Activated CD4-positive, alpha-beta T cell treated with anti-CD3 and anti-CD28 coated beads, Interleukin-2, amount 10 ng/mL, durations not matched to agents 24 days and 14 days (primary cell): ENCODE data around the gene CLPTM1L. TPM values are rescaled to one million over a fixed set of nuclear protein-coding genes. Genes with fewer than 3 reads are reported as not detected.
"Not testable (repeated sequence)": the region's sequence is repeated elsewhere in the genome, so short reads cannot be mapped to it uniquely, and the experiment has no call there.

Source experiments
- DNase-seq: peaks from one replicate; pipeline ENCODE4 v3.0.0; 2022
- H3K27ac Mint-ChIP-seq: one replicate; pipeline ENCODE4 v1.8.0; 2022; ENCODE audit warnings: mild to moderate bottlenecking, mixed read lengths
- H3K27me3 Mint-ChIP-seq: one replicate; pipeline ENCODE4 v1.8.0; 2022; ENCODE audit warnings: mixed read lengths
- H3K36me3 Mint-ChIP-seq: one replicate; pipeline ENCODE4 v1.8.0; 2022; ENCODE audit warnings: low read depth, mild to moderate bottlenecking, mixed read lengths
- H3K4me1 Mint-ChIP-seq: one replicate; pipeline ENCODE4 v1.8.0; 2021; ENCODE audit warnings: mixed read lengths
- H3K4me3 Mint-ChIP-seq: one replicate; pipeline ENCODE4 v1.8.0; 2022; ENCODE audit warnings: mild to moderate bottlenecking, moderate library complexity, mixed read lengths
- H3K9me3 Mint-ChIP-seq: one replicate; pipeline ENCODE4 v1.8.0; 2021; ENCODE audit warnings: mixed read lengths
- intact Hi-C: fragments of 100-400 bp; cut with micrococcal nuclease; formaldehyde crosslinking; loops from one replicate; pipeline ENCODE4 v1.15.1; 2023
- total RNA-seq: library from RNA; stranded (reverse); gene quantifications from 2 replicates; pipeline ENCODE4 v1.2.3, GENCODE V29; 2022

CLPTM1L gene
- total RNA-seq, 1 donor from 2014 or later, result 114 TPM

DNA sequence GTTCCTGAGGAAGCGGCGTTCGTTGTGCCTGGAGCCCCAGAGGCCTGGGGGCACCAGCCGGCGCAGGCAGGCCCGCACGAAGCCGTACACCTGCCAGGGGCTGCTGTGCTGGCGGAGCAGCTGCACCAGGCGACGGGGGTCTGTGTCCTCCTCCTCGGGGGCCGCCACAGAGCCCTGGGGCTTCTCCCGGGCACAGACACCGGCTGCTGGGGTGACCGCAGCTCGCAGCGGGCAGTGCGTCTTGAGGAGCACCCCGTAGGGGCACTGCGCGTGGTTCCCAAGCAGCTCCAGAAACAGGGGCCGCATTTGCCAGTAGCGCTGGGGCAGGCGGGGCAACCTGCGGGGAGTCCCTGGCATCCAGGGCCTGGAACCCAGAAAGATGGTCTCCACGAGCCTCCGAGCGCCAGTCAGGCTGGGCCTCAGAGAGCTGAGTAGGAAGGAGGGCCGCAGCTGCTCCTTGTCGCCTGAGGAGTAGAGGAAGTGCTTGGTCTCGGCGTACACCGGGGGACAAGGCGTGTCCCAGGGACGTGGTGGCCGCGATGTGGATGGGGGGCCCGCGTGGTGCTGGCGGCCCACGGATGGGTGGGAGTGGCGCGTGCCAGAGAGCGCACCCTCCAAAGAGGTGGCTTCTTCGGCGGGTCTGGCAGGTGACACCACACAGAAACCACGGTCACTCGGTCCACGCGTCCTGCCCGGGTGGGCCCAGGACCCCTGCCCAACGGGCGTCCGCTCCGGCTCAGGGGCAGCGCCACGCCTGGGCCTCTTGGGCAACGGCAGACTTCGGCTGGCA lies 51.3 kb downstream of the CLPTM1L start:
- H3K9me3 Mint-ChIP-seq, result peaks cover 1% of the 10 kb centered on the region
- peaks cover 2% of the 10 kb centered on the region for H3K36me3 Mint-ChIP-seq
- peak overlapping the region; percentile 48 for H3K27ac Mint-ChIP-seq
- peaks cover 6% of the 10 kb centered on the region for H3K27me3 Mint-ChIP-seq
- peak overlapping the region; percentile 60 for H3K4me3 Mint-ChIP-seq
- H3K4me1 Mint-ChIP-seq, result peaks cover 2% of the 10 kb centered on the region
- no peak for DNase-seq
- intact Hi-C loops, result no loop called here

DNA sequence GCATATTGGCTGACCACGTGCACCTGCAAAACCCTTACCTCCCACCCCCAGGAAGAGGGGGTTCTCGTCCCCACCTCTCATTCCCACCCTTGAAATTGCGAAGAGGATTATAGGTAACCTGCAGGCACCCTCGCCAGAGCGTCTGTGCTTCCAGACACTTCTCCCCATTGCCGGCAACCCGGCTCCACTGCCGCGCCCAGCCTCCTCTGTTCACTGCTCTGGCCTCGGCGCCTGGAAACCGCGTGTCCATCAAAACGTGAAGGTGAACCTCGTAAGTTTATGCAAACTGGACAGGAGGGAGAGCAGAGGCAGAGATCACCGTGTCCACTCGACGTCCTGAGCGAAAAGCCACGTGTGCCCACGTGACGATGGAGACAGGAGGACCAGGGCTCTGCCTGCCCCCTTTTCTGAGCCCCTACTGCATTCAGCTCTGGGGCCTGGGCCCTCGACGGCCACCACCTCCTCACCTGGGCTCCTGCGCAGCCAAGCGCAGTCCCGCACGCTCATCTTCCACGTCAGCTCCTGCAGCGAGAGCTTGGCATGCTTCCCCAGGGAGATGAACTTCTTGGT lies 52.0 kb downstream of the CLPTM1L start:
- H3K4me1 Mint-ChIP-seq, result peaks cover 2% of the 10 kb centered on the region
- peaks cover 6% of the 10 kb centered on the region for H3K27me3 Mint-ChIP-seq
- H3K4me3 Mint-ChIP-seq, result no peak overlapping the region
- no peak overlapping the region for H3K27ac Mint-ChIP-seq
- no peak for DNase-seq
- intact Hi-C loops, result no loop called here
- H3K36me3 Mint-ChIP-seq, result peaks cover 9% of the 10 kb centered on the region
- peaks cover 8% of the 10 kb centered on the region for H3K9me3 Mint-ChIP-seq

DNA sequence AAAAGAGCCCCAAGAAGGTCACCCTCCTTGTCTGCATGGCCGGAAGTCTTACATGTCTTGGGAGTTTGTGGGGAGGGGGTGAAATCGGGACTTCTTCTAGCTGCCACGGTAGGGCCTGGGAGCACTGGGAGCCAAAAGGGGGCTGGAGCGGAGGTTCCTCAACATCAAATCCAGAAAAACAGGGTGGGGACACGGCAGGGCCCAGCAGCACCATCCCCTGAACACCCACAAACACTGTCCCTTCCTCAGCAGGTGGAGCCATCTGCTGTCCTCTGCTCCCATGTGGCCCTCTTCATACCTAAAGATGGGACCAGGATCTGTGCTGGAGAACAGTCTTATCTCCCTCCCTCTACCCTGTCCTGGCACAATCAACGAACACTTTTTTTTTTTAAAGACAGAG lies 52.8 kb downstream of the CLPTM1L start:
- H3K27ac Mint-ChIP-seq, result no peak overlapping the region
- intact Hi-C loops, result no loop called here
- peaks cover 10% of the 10 kb centered on the region for H3K36me3 Mint-ChIP-seq
- DNase-seq, result no peak
- H3K9me3 Mint-ChIP-seq, result peaks cover 8% of the 10 kb centered on the region
- peaks cover 2% of the 10 kb centered on the region for H3K4me1 Mint-ChIP-seq
- H3K4me3 Mint-ChIP-seq, result no peak overlapping the region
- peaks cover 6% of the 10 kb centered on the region for H3K27me3 Mint-ChIP-seq

DNA sequence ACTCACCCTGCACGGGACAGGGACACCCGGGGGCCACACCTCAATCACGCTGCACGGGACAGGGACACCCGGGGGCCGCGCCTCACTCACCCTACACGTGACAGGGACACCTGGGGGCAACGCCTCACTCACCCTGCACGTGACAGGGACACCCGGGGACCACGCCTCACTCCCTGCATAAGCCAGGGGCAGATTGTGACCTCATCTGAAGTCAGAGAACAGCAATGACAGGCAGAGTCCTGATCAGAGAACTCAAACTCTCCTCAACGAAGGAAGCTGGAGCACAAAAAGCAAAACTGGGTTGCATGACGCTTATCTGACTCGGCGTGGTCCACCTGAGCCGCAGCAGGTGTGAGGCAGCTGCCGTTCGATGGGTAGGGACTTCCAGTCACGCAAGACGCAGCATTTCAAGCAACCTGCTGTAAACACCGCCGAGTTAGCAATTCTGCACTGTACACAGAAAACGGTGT lies 53.3 kb downstream of the CLPTM1L start:
- Mint-ChIP-seq H3K4me3 (no peak overlapping the region), H3K4me1 (peaks cover 2% of the 10 kb centered on the region)
- intact Hi-C loops, result no loop called here

DNA sequence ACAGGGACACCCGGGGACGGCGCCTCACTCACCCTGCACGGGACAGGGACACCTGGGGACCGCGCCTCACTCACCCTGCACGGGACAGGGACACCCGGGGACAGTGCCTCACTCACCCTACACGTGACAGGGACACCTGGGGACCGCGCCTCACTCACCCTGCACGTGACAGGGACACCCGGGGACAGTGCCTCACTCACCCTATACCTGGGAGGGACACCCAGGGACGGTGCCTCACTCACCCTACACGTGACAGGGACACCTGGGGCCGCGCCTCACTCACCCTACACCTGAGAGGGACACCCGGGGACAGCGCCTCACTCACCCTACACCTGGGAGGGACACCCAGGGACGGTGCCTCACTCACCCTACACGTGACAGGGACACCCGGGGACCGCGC lies 53.9 kb downstream of the CLPTM1L start:
- H3K9me3 Mint-ChIP-seq, H3K4me1 Mint-ChIP-seq, DNase-seq, H3K4me3 Mint-ChIP-seq, H3K27ac Mint-ChIP-seq, intact Hi-C loops, H3K27me3 Mint-ChIP-seq: not testable (repeated sequence)
- peaks cover 13% of the 10 kb centered on the region for H3K36me3 Mint-ChIP-seq

More for the DNA sequence above, 53.3 kb downstream of the CLPTM1L start:
- H3K9me3 Mint-ChIP-seq, result peaks cover 8% of the 10 kb centered on the region
- H3K27me3 Mint-ChIP-seq, result peaks cover 6% of the 10 kb centered on the region
- no peak overlapping the region for H3K27ac Mint-ChIP-seq
- no peak for DNase-seq
- H3K36me3 Mint-ChIP-seq, result peaks cover 10% of the 10 kb centered on the region

DNA sequence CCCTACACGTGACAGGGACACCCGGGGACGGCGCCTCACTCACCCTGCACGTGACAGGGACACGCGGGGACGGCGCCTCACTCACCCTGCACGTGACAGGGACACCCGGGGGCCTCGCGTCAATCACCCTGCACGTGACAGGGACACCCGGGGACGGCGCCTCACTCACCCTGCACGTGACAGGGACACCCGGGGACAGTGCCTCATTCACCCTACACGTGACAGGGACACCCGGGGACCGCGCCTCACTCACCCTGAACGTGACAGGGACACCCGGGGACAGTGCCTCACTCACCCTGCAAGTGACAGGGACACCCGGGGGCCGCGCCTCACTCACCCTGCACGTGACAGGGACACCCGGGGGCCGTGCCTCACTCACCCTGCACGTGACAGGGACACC lies 55.3 kb downstream of the CLPTM1L start:
- H3K36me3 Mint-ChIP-seq, result peaks cover 13% of the 10 kb centered on the region
- DNase-seq, H3K27ac Mint-ChIP-seq, H3K4me1 Mint-ChIP-seq, intact Hi-C loops, H3K27me3 Mint-ChIP-seq, H3K9me3 Mint-ChIP-seq, H3K4me3 Mint-ChIP-seq: not testable (repeated sequence)

DNA sequence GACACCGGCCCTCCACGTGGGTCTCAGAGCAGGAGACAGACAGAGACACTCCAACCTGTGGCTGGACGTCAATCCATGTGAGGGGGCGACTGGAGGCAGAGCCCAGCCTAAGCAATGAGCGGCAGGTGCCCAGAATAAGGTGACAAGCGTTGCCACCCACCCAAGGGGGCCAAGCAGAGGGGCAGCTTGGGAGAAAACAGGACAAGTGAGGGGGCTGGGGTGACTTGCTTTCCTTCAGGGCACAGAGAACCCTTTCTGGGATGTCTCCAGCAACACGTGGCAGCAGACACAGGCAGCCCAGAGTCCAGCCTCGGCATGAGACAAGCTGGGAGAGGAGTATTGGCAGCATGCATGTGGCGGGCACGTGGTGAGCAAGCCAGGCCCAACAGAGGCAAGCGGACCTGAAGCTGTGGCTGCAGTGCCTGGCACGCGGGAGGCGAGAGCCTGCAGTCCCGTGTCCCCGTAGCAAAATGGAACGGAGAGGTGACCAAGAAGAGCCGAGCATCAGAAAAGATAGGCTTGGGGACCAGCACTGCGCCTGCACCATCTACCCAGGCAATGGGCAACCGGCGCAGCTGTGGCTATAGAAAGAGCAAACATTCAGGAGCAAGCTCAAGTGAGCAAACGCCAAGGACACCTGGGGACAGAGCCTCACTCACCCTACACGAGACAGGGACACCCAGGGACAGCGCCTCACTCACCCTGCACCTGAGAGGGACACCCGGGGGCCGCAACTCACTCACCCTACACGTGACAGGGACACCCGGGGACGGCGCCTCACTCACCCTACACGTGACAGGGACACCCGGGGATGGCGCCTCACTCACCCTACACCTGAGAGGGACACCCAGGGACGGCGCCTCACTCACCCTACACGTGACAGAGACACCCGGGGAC lies 56.2 kb downstream of the CLPTM1L start:
- no peak overlapping the region for H3K27ac Mint-ChIP-seq

DNA sequence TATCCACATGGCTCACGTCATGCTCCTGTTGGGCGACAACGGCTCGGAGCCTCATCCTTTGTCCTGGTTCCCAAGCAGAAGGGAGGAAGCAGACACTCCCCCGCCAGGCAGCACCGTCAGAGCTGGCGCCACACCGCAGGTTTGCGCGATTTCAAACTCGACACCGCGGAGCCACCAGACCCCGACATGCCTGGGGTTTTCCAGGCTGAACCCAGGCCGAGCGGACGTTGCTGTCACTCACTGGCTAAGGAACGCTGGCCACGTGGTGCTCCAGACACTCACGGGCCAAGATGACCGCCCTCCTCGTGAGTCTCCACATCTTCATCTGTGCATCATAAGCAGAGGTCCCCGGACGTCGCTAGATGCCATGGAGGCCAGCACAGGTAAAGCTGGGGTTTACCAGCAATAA lies 59.0 kb downstream of the CLPTM1L start:
- H3K4me1 Mint-ChIP-seq, result no peaks in the 10 kb centered on the region
- peaks cover 8% of the 10 kb centered on the region for H3K9me3 Mint-ChIP-seq
- intact Hi-C loops, result no loop called here
- H3K4me3 Mint-ChIP-seq, result no peak overlapping the region
- DNase-seq, result no peak
- H3K36me3 Mint-ChIP-seq, result peaks cover 16% of the 10 kb centered on the region
- H3K27ac Mint-ChIP-seq, result no peak overlapping the region
- no peaks in the 10 kb centered on the region for H3K27me3 Mint-ChIP-seq

More for the DNA sequence above, 56.2 kb downstream of the CLPTM1L start:
- H3K4me3 Mint-ChIP-seq, result no peak overlapping the region
- peaks cover 8% of the 10 kb centered on the region for H3K9me3 Mint-ChIP-seq
- peaks cover 13% of the 10 kb centered on the region for H3K36me3 Mint-ChIP-seq
- DNase-seq, result no peak
- no peaks in the 10 kb centered on the region for H3K4me1 Mint-ChIP-seq
- no peaks in the 10 kb centered on the region for H3K27me3 Mint-ChIP-seq
- intact Hi-C loops, result no loop called here

DNA sequence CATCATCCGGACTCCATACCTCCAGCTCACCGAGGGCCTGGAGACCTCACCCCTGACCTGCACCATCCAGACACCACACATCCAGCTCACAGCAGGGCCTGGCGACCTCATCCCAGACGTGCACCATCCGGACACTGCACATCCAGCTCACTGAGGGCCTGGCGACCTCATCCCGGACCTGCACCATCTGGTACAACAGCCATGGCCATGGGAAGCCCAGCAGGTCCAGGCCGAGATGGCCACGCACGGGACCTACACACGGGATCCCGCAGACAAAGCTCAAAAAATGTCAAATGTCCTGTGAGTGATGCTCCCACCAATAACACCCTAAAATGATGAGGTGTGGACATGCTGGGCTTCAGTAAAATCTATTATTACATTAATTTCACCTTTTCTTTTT lies 59.8 kb downstream of the CLPTM1L start:
- DNase-seq, result no peak
- H3K9me3 Mint-ChIP-seq, result peaks cover 8% of the 10 kb centered on the region
- H3K4me1 Mint-ChIP-seq, result no peaks in the 10 kb centered on the region
- H3K27ac Mint-ChIP-seq, result no peak overlapping the region
- H3K36me3 Mint-ChIP-seq, result peaks cover 16% of the 10 kb centered on the region
- no peak overlapping the region for H3K4me3 Mint-ChIP-seq
- no peaks in the 10 kb centered on the region for H3K27me3 Mint-ChIP-seq
- intact Hi-C loops, result no loop called here

DNA sequence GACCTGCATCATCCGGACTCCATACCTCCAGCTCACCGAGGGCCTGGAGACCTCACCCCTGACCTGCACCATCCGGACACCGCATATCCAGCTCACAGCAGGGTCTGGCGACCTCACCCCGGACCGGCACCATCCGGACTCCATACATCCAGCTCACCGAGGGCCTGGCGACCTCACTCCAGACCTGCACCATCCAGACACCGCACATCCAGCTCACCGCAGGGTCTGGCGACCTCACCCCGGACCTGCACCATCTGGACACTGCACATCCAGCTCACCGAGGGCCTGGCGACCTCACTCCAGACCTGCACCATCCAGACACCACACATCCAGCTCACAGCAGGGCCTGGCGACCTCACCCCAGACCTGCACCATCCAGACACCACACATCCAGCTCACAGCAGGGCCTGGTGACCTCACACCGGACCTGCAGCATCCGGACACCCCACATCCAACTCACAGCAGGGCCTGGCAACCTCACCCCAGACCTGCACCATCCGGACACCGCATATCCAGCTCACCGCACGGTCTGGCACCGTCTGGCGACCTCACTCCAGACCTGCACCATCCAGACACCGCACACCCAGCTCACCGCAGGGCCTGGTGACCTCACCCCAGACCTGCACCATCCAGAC lies 60.4 kb downstream of the CLPTM1L start:
- H3K36me3 Mint-ChIP-seq, result peaks cover 16% of the 10 kb centered on the region
- DNase-seq, intact Hi-C loops, H3K27me3 Mint-ChIP-seq, H3K4me3 Mint-ChIP-seq, H3K9me3 Mint-ChIP-seq, H3K4me1 Mint-ChIP-seq, H3K27ac Mint-ChIP-seq: not testable (repeated sequence)

DNA sequence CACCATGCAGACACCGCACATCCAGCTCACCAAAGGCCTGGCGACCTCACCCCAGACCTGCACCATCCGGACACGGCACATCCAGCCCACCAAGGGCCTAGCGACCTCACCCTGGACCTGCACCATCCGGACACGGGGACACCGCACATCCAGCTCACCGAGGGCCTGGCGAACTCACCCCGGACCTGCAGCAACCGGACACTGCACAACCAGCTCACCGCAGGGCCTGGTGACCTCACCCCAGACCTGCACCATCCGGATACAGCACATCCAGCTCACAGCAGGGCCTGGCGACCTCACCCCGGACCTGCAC lies 61.2 kb downstream of the CLPTM1L start:
- H3K27me3 Mint-ChIP-seq, H3K4me3 Mint-ChIP-seq, DNase-seq, intact Hi-C loops, H3K27ac Mint-ChIP-seq, H3K9me3 Mint-ChIP-seq, H3K4me1 Mint-ChIP-seq: not testable (repeated sequence)
- peaks cover 14% of the 10 kb centered on the region for H3K36me3 Mint-ChIP-seq

DNA sequence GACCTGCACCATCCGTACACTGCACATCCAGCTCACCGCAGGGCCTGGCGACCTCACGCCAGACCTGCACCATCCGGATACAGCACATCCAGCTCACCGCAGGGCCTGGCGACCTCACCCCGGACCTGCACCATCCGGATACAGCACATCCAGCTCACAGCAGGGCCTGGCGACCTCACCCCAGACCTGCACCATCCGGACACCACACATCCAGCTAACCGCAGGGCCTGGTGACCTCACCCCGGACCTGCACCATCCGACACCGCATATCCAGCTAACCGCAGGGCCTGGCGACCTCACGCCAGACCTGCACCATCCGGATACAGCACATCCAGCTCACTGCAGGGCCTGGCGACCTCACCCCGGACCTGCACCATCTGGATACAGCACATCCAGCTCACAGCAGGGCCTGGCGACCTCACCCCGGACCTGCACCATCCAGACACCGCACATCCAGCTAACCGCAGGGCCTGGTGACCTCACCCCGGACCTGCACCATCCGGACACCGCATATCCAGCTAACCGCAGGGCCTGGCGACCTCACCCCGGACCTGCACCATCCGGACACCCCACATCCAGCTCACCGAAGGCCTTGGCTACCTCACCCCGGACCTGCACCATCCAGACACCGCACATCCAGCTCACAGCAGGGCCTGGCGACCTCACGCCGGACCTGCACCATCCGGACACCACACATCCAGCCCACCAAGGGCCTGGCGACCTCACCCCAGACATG lies 61.7 kb downstream of the CLPTM1L start:
- H3K4me3 Mint-ChIP-seq, H3K9me3 Mint-ChIP-seq, H3K27ac Mint-ChIP-seq, DNase-seq, H3K27me3 Mint-ChIP-seq, H3K4me1 Mint-ChIP-seq, intact Hi-C loops: not testable (repeated sequence)
- peaks cover 11% of the 10 kb centered on the region for H3K36me3 Mint-ChIP-seq
